GM18873 (cell line): ENCODE data around the gene VSTM2L.

Source experiments
- ATAC-seq: cut with Tn5 transposase; IDR thresholded peaks from one replicate; pipeline ENCODE4 v1.9.1; 2021; ENCODE audit warnings: mild to moderate bottlenecking, moderate library complexity, moderate number of reproducible peaks; ENCODE audit not compliant: unreplicated experiment, low FRiP score

The VSTM2L gene

DNA sequence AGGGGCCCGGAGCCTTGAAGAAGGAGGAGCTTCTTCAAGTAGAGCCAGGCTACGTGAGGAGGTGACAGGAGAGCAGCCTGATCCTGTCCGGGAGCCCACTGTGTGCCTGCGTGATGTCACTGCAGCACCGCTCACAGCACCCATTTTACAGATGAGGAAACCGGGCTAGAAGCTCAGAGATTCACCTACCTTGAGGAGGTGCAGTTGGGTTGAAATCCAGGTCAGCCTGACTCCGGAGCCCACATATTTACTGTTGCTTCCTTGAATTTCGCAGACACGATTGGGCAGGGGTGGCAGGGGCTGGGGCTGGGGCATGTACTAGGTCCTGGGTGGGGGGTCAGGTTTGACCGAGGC lies 12.5 kb downstream of the VSTM2L start:
- no peak for ATAC-seq

DNA sequence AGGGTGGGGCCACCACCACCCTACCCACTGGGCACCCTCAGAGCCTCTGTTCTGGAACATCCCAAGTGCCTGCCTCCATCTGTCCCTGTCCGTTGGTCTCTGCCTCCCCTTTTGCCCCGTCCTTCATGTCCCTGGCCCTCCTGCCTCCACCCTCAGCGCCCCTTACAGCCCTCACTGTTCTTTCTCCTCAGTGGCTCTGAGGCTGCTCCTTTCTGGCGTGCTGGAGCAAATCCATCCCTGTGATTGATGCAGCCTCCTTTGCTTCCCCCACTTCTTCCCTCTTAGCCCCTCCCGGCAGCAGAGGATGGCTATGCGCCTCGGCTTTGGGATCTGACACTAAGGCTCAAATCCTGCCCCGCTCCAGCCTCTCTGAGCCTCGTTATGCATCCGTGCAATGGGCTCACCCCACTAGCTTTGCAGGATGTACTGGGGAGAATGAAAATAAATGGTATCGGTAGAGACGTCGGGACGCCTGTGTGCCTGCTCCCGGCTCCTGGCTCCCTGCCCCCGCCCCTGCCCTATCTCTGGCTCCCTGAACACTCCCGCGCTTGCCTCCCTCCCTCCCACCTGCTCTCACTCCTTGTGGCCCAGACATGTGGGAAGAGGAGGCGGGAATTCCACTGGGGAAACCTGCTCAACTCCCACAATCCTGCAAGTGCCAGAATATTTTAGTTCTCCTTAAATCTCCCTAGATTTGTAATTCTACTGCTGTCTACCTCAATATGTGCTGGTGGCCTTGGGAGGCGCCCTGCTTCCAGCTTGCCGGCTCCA lies 13.1 kb downstream of the VSTM2L start:
- ATAC-seq: no peak

DNA sequence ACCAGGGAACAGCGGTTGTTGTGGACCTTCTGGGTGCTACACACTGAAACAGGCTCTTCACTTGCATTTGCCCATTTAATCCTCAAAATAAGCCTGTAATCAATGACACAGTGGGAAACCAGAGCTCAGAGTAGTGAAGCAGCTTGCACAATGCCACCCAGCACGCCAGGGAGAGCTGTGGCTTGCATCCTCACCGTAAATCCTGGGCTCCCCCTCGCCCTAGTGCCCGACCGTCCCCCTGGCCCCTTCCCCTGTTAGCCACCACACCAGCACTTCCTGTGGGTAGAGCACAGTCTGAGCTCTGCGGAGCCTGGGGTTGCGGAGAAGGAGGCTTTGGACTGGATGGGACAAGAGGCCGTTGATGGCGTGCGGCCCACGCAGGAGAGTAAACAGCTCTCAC lies 14.5 kb downstream of the VSTM2L start:
- ATAC-seq: no peak

DNA sequence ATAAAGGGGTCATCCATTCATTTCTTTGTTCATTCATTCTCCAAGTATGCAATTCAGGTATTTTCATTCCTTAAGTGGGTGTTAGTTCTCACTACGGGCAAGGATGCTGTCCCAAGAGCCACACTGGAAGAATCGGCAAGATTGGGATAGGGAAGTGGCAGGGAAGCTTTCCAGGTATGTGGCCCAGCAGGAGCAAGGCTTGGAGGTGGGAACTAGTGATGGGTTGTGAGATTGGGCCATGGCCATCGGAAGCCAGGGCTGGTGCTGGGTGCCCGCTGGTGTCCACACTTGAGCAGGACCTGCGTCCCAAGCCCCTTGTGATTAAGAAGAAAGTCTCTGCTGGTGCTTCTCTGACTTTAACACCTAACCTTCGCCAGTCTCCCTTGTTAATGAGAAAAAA lies 15.1 kb downstream of the VSTM2L start:
- ATAC-seq: no peak

DNA sequence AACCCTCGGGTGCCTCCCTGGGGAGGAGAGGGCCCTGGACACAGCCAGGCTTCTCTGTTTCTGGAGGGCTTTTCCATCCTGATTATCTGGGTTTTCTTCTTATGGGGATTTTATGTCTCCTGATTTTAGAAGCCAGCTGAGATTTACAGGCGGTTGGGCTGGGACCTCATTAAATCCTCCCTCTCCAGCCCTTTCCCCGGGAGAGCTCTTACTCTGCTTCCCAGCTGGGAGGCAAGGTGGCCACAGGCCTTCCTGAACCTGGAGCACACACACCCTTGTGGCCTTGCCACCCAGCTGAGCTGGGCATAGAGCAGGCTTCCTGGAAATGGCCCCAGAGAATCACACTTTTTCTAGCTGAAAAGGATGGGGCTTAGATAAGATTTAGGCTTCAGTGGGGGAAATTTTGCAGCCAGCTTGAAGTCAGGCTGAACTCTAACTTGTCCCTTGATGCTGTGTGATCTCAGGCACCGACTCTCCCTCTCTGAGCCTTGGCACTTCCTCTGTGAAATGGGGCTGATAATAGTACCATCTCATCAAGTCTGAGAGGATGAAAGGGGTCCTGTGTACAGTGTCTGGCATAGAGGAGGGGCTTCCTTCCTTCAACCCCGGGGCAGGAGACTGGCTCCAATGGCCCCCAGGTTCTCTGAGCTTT lies 16.6 kb downstream of the VSTM2L start:
- ATAC-seq: no peak

DNA sequence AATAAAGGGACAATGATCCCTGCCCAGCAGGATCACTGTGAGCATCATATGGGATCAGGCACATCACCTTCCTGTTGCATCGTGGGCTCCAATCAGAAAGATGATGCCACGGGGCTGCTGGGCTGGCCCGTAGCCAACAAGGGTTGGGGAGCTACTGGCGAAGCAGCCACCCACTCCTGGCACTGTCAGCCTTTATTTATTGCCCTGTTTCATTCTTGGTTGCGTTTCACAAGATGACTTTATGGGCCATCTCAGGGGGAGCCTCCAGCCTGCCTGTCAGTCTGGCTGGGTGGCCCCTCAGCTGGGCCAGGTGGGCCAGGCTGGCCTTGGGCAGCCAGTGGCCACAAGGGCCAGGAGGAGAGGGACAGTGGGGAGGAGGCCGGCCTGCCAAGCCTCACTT lies 17.3 kb downstream of the VSTM2L start:
- no peak for ATAC-seq

DNA sequence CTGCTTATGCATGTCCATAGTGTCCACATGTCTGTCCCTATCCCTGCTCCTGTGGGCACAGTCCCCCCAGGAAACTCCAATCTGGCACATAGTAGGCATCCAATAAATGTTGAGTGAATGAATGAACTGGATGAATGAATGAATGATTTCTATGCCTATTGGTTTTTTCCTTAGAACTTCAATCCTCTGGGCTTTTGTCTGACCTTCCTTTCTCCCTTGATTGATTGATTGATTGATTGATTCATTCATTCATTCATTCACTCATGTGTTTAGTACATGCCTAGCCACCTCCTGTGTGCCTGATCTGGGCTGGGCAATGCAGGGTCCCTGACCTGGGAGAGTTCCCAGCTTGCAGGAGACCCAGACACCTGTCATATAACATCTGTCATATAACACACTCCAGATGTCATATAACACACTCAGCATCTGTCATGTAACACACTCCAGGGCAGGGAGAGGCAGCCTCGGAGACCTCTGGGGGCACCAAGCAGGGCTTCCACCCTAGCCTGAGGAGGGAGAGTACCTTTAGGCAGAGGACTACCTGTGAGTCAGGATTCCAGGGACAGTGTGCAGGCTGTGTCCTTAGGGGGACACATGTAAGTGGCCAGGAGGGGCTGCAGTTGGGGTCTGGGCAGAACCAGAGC lies 17.9 kb downstream of the VSTM2L start:
- ATAC-seq: no peak

DNA sequence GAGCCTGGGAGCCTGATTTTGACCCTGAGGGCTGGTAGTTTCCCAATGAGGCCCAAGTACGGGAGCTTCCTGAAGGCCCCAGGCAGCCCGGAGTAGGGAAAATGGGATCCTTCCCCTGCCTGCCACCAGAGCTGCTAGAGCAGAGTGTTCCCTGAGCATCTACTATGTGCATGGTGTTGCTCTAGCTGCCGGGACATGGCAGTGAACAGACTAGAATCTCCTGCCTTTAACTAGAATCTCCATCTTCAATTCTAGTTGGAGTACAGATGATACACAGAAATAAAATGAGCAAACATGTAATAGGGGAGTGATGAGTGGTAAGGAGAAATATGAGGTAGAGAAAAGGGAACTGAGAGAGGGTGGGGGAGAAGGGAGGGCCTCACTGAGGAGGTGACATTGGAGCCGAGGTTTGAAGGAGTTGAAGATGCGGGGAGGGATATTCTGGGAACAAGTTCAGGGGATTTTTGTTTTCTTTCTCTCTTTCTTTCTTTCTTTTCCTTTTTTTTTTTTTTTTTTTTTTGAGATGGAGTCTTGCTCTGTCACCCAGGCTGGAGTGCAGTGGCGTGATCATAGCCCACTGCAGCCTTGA lies 18.5 kb downstream of the VSTM2L start:
- ATAC-seq: no peak

DNA sequence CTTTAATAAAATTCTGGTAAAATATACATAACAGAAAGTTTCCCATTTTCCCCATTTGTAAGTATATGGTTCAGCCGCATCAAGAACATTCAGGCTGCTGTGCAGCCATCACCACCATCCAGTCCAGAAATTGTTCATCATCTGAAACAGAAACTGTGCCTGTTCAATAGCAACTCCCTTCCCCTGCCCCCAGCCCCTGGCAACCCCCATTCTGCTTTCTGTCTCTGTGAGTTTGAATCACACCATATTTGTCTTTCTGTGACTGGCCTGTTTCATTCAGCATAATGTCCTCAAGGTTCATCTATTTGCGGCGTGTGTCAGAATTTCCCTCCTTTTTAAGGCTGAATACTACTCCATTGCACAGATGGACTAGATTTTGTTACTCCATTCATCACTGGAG lies 19.1 kb downstream of the VSTM2L start:
- no peak for ATAC-seq

DNA sequence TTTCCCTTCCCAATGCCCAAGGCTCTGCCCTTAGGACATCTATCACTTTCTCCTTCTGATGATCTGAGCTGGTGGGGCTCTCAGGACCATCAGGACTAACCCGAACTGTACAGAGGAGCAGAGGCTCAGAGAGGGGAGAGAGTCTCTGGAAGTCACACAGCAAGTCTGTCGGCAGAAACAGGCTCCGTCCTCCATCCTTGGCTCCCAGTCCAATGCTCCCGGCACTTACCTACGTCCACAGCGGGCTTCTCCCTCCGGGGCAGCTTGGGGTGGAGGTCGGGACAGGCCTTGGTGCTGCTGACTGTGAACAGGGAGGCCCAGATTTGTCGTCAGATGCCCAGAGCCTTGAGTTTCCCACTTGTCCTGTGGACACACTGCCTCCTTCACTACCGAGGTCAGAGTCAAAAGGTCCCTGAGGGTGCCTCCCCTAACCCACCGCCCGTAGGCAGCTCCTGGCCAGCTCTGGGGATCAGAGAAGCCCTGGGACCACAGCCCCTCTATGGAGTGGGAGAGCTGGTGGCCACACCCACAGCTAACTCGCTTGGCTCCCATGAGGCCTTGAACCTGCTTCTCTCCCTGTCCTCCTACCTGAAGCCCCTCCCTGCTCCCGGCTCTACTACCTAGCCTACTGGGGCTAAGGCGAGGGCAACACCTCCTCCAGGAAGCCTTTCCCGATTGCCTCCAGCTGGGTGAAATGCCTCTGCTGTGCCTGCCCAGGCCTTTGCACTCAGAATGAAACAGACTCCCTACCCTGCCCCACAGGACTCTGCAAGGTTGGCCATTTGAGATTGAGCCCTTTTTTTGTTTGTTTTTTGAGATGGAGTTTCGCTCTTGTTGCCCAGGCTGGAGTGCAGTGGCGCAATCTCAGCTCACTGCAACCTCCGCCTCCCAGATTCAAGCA lies 22.6 kb downstream of the VSTM2L start:
- no peak for ATAC-seq

DNA sequence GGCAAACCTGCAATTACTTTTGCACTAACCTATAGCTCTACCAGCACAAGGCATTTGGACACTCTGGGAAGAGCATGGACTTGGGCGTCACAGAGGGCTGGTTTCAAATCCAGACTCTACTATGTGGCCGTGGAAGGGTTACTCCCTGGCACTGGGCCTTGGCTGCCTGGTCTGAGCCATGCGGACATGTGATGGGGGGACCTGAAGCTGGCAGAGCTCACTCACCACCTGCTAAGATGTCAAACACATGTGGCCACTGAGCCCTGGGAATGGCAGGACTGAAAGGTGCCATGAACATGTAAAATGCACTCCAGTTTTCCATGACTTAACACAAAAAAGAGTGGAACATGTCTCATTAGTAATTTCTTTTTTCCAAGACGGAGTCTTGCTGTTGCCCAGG lies 23.7 kb downstream of the VSTM2L start:
- ATAC-seq: no peak

DNA sequence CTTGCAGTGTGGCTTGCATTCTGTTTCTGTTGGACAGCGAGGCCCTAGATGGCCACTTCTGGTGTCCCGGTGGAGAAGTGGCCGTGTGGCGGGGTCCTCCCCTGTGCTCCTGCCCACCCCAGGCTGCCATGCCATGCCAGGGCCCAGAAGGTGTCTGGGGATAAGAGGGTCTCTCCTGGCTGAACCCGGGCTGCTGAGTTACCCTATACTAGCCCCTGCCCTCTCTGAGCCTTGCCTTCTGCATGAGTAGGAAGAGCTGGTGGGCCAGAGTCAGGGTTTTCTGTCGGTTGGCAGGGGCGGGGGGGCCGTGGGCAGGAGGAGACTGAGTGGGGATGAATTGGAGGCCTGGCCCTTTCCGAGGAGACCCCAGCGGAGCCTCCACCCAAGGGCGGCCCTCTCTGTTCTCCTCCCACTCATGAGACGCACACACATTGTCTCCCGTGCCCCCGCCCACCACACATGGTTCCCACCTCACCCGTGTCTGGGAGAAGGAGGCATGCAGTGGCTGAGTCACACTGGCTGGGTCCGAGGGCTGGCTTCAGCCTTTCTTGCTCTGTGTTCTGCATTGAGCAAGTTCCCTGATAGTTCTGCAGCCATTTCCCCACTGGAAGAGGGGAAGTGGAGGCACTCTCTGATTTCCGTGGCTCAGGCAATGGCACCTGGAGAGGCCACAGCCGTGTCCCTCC lies 24.6 kb downstream of the VSTM2L start:
- ATAC-seq: no peak

DNA sequence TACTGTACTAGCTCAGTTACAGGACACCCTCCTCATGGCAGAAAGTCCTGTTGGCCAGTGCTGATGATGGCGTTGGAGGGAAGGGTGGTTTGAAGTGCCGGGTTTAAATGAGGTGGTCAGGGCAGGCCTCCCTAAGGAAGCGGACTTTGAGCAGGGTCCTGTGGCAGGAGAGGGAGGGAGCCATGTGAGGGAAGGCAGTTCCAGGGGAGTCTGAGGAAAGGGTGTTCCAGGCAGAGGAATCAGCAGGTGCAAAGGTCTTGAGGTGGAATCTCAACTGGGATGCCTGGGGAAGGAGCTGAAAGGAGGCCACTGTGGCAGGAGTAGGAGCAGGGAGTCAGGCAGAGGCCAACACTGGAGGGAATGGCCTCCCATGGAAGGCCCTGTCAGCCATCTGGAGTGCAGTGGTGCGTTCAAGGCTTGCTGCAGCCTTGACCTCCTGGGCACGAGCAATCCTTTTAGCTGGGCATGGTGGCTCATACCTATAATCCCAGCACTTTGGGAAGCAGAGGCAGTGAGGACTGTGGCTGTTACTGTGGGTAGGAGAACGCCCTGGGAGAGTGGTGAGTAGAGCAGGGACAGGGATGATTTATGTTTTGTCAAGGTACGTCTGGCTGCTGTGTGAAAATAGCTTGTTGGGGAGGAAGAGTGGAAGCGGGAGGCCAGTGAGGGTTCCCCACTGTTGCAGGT lies 26.2 kb downstream of the VSTM2L start:
- ATAC-seq: no peak

DNA sequence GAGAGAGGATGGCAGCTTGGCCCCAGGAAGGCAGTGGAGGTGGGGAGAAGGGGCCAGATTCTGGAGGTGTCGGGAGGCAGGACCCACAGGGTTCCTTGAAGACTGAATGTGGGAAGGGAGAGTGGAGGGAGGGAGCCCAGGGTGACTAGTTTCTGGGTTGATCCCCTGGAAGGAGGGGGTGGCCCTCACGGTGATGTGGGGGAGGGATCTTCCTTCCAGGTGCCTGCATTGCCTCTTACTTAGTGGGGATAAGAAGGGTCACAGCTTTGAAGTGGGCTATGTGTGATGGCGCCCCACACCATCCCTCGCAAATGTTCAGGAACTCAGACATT lies 26.7 kb downstream of the VSTM2L start:
- ATAC-seq: no peak

DNA sequence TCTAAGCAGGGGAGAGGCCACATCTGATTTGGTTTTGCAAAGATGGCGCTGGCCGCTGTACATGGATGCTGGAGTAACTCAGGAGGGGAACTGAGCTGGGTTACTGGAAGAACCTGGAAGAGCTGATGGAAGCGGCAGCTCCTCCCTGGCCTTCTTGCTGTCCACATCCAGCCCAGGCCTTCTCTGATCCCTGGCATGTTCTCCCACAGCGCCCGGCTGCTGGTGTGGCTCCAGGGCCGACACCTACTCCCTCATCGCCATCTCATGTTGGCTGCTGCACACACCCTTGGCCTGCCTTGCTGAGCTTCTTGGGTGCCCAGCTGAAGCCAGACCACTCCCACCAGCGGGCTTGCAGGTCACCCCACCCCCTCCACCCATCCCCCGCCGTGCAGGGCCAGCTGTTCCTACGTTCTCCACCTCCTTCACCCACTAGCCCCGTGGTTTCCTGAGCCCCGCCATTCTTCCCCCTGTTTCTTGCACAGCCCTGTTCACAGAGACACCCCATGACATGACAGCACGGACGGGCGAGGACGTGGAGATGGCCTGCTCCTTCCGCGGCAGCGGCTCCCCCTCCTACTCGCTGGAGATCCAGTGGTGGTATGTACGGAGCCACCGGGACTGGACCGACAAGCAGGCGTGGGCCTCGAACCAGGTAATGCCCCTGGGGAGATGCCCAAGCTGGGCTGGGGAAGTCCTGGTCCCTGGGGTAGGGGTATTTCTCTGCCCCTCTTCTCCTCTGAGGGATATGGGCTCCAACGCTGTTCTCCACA lies 28.4 kb downstream of the VSTM2L start:
- no peak for ATAC-seq

DNA sequence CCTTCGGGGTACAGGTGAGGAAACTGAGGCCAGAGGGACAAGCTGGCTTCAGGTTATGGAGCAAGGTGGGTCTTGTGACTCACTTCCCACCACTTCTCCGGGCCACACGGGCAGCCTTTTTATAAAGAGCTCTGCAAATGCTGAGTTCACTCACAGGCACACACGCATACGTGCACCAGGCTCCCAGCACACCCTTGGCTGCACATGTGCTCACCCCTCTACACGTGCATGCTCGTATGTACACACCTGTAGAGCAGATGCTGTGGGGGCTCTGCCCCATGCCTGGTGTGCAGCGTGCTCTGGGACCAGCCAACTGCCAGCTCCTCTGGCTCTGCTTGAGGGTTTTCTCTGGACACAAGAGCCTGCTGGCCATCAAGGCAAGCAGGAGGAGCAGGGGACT lies 29.1 kb downstream of the VSTM2L start:
- ATAC-seq: no peak

DNA sequence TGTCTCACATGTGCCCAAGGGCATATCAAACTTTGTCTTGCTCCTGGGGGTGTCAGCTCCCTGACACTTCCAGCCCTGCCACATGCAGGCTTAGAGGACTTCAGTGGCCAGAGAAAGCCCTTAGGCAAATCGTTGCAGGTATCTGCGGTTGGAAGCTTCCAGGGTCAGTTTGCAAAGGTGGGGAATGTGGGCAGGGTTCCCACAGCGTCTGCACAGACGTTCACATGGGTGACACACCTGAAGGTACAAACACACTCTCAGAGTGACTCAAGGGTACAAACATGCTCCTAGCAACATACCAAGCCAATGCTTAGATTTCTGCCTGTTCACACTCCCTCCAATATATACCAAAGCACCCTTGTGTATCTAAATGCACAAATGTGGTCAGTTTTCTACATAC lies 30.0 kb downstream of the VSTM2L start:
- no peak for ATAC-seq

DNA sequence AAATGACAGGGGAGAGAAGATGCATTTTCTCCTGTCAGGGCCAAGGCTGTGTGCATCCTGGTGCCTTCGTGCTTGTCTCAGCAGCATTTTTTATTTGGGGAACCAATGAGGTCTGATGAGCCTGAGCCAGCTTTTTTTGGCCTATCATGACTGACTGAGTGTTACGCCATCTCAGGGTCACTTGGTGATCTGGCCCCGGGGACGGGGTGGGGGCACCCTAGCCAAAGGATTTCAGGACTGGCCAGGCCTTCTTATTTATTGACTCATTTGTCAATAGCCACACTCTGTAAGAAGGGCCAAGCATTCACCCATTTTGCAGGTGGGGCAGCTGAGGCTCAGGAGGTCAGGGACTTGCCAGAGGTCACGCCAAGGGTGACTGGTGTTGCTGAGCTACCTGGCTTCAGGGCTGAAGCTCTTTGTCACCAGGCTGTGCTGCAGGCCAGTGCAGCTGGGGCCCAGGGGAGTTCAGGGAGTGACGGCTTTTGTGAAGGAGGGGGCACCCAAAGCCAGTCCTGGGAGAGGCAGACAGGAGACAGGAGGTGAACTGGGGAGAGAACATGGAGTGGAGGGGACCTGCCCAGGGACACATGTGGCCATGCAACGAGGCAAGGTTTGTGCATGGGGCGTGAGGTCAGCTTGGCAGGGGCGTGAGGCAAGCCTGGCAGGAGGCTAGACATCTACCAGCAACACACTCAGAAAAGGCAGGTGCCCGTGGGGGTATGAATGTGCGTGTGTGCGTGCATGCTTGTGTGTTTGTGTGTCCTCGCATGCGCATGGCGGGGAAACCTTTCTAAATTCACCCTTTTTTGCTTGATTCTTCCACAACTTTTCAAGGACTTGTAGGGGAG lies 31.1 kb downstream of the VSTM2L start:
- ATAC-seq: no peak
